Stomach (tissue), 9 donors: ENCODE results near the gene FAM200A. TPM values are rescaled to one million over a fixed set of nuclear protein-coding genes. Genes with fewer than 3 reads are reported as not detected.

Experiments used
- DNase-seq, 2 donors: peaks; one replicate each; pipeline versions ENCODE4 v3.0.0 to v3.0.0-alpha.2; 2013 to 2019
- H3K27ac ChIP-seq, 5 donors: fragments of 200-600 bp in 4 of 5; sonication (generic) in 4 of 5; one replicate each; pipeline ENCODE4 v1.5.1; 2013 to 2019; ENCODE audit warnings: mild to moderate bottlenecking in 1 of 5, moderate library complexity in 1 of 5
- H3K27me3 ChIP-seq, 3 donors: fragments of 200-600 bp; sonication (generic); one replicate each; pipeline ENCODE4 v1.5.1; 2017 to 2019; ENCODE audit warnings: mixed run types in 1 of 3
- H3K36me3 ChIP-seq, 4 donors: fragments of 200-600 bp; sonication (generic); 1 replicate in 3 of 4; 2 replicates in 1 of 4; pipeline ENCODE4 v1.5.1; 2016 to 2019
- H3K4me1 ChIP-seq, 4 donors: fragments of 200-600 bp; sonication (generic); one replicate each; pipeline ENCODE4 v1.5.1; 2016 to 2019
- H3K4me3 ChIP-seq, 4 donors: fragments of 200-600 bp; sonication (generic) in 3 of 4; one replicate each; pipeline ENCODE4 v1.5.1; 2016 to 2019; ENCODE audit warnings: mild to moderate bottlenecking in 1 of 4
- H3K9me3 ChIP-seq, 4 donors: fragments of 200-600 bp; sonication (generic); one replicate each; pipeline ENCODE4 v1.5.1; 2016 to 2019
- EP300 ChIP-seq: sonication (generic); formaldehyde crosslinking; IDR thresholded peaks from one replicate; pipeline ENCODE4 v1.6.1; 2017; ENCODE audit warnings: antibody characterized with exemption
- POLR2A ChIP-seq, 4 donors: fragments of 450-650 bp; IDR thresholded peaks; one replicate each; pipeline ENCODE4 v1.6.1; 2016; ENCODE audit warnings: antibody characterized with exemption in 4 of 4, control low read depth in 2 of 4, mild to moderate bottlenecking in 1 of 4, moderate library complexity in 1 of 4
- POLR2AphosphoS5 ChIP-seq, 3 donors: sonication (generic); formaldehyde crosslinking; IDR thresholded peaks; one replicate each; pipeline ENCODE4 v1.6.1; 2016; ENCODE audit warnings: antibody characterized with exemption in 3 of 3
- WGBS, 5 donors: extraction: QIAGEN DNeasy Blood & Tissue Kit in 3 of 5; methylation state at CpG; one replicate each; pipeline versions ENCODE4 v1.1.5 to v1.1.7; 2013 to 2018; 5-methylcytosine and 5-hydroxymethylcytosine counted together
- intact Hi-C: fragments of 100-400 bp; cut with DNase I; formaldehyde crosslinking; loops from one replicate; pipeline ENCODE4 v1.15.1; 2023; ENCODE audit warnings: low total_unique reads
- polyA plus RNA-seq, 3 donors: library from polyadenylated mRNA; stranded (reverse); fragments of 200-250 nt; gene quantifications; one replicate each; pipeline ENCODE4 v1.2.3, GENCODE V29; 2013
- total RNA-seq, 5 donors: library from RNA; depleted of rRNA; stranded (reverse); fragments of >200 nt; gene quantifications; one replicate each; pipeline versions ENCODE4 v1.1.0 to v1.2.3, GENCODE V29; 2014 to 2016
- TF ChIP-seq, protein P1 (sequence below), 7 experiments: fragments of 450-650 bp in 4 of 7; fragments of 200-600 bp in 3 of 7; sonication (generic) in 3 of 7; IDR thresholded peaks; one replicate each; pipeline ENCODE4 v1.5.1; 2016 to 2019; ENCODE audit warnings: antibody characterized with exemption in 7 of 7, control low read depth in 2 of 7, mild to moderate bottlenecking in 1 of 7
- donor health status: healthy with polysubstance abuse.
- donor health status: Bipolar disorder and iron deficiency.
- donor health status: healthy.

The FAM200A gene
- total and polyA plus RNA-seq, 8 donors, result 0.45 to 35.9 (median 3.4) TPM

DNA sequence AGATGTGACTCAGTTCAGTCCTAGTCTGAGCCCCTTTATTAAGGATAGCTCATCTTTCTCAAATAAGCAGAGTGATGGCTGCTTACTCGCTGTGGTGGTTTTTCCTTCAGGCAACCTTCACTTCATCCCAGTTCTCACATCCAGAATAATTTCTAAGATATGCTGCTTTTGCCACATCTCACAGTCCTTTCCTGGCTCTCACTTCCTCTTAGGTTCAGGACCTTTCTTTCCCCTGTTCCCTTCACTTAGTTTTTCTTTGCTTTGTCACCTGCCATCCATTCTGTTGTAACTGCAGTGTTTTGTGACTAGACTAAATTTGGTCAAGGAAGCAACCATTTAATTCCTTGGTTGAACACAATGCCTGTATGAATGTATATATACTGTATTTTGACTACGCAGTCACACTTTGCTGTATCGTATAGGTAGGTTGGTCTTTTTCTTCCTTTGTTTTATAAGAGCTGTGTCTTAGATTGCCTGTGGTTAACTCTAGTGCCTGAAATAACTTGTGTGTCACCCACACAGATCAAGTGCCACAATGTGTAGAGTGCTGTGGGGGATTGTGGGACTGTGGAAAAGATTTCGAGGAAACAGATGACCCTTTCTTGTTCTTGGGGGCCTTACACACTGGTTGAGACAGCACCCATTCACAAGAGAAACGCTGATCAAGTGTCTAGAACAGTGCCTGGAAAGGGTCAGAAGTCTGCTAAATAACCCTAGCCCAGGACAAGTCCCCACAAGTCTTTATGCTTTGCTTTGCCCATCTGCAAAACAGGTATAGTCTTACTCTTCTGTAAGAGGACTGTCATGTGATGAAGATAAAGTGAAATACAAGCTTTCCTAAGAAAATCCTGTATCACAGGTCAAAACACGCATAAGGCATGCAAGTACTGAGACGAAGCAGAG is 9.2 kb upstream of the FAM200A start:
- Histone ChIP-seq H3K27me3 (no peaks in the 10 kb centered on the region), H3K36me3 (peaks cover 47 to 66% (median 63%) of the 10 kb centered on the region in 4 donors), H3K27ac (peak overlapping the region in 2 of 5 donors; percentile 97 to 99), H3K4me3 (peak overlapping the region in 1 of 4 donors; percentile 86), H3K4me1 (peaks cover 18 to 63% (median 51%) of the 10 kb centered on the region in 4 donors), H3K9me3 (no peaks in the 10 kb centered on the region)
- no peak for DNase-seq
- intact Hi-C loops, result no loop called here
- TF ChIP-seq POLR2A (IDR thresholded peaks at IDR 0.05), result no peak
- no peak for TF ChIP-seq EP300
- TF ChIP-seq POLR2AphosphoS5 (IDR thresholded peaks at IDR 0.05), result no peak
- TF ChIP-seq, protein P1, sequence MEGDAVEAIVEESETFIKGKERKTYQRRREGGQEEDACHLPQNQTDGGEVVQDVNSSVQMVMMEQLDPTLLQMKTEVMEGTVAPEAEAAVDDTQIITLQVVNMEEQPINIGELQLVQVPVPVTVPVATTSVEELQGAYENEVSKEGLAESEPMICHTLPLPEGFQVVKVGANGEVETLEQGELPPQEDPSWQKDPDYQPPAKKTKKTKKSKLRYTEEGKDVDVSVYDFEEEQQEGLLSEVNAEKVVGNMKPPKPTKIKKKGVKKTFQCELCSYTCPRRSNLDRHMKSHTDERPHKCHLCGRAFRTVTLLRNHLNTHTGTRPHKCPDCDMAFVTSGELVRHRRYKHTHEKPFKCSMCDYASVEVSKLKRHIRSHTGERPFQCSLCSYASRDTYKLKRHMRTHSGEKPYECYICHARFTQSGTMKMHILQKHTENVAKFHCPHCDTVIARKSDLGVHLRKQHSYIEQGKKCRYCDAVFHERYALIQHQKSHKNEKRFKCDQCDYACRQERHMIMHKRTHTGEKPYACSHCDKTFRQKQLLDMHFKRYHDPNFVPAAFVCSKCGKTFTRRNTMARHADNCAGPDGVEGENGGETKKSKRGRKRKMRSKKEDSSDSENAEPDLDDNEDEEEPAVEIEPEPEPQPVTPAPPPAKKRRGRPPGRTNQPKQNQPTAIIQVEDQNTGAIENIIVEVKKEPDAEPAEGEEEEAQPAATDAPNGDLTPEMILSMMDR (IDR thresholded peaks at IDR 0.05), result no peak
- WGBS, 5 donors, result 87 to 96% (median 92%) methylated on average over 7 of the region's 7 CpGs

DNA sequence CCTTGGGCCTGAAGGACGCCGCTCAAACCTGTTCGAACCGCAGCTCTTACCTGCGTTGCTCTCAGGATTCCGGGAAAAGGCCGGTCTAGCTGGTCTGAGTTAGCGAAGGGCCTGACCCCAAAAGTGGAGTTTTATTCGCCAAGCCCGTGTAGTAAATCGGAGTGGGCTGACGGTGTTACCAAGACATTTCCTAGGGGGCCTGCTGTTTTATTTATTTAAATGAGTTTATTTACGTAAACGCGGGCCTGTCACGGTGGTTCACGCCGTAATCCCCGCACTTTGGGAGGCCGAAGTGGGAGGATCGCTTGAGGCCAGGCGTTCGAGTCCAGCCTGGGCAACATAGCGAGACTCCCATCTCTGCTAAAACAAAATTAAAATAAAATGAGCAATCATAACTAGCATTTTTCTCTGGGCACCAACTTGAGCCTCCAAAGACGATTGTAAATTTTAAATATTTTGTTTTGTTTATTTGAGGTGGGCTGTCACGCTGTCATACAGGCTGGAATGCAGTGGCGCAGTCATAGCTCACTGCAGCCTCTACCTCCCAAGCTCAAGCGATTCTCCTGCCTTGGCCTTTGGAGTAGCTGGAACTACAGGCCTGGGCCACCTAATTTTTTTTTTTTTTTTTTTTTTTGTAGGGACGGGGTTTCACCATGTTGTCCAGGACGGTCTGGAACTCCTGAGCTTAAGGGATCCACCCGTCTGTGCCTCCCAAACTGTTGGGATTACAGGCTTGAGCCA is 7.4 kb upstream of the FAM200A start:
- Histone ChIP-seq H3K27me3 (no peaks in the 10 kb centered on the region), H3K4me1 (peaks cover 18 to 64% (median 52%) of the 10 kb centered on the region in 4 donors), H3K9me3 (no peaks in the 10 kb centered on the region), H3K27ac (peak overlapping the region; percentile 91 to 99 (median 98)), H3K36me3 (peaks cover 40 to 66% (median 60%) of the 10 kb centered on the region in 4 donors), H3K4me3 (peak overlapping the region; percentile 74 to 93 (median 85))
- DNase-seq, result peak in 1 of 2 donors; percentile 18
- TF ChIP-seq POLR2AphosphoS5 (IDR thresholded peaks at IDR 0.05) (no peak), POLR2A (IDR thresholded peaks at IDR 0.05) (no peak), EP300 (no peak)
- TF ChIP-seq, protein P1 (IDR thresholded peaks at IDR 0.05), result no peak
- WGBS, 5 donors, result 18 to 24% (median 19%) methylated on average over 27 to 31 of the region's 31 CpGs
- intact Hi-C loops, result loop anchor here (10.0 kb wide), 1 partner anchor 55 kb away; the partner anchor contains the start of genes ZKSCAN5 and ZNF394

- Histone ChIP-seq H3K4me1 (peaks cover 18 to 64% (median 49%) of the 10 kb centered on the region in 4 donors), H3K9me3 (no peaks in the 10 kb centered on the region), H3K4me3 (peak within 1 kb of the TSS; percentile 74 to 93 (median 85)), H3K36me3 (peaks cover 32 to 64% (median 55%) of the 10 kb centered on the region in 4 donors), H3K27me3 (no peaks in the 10 kb centered on the region), H3K27ac (peak within 1 kb of the TSS; percentile 91 to 99 (median 98))
- DNase-seq, result peak; percentile 93 to 97
- 0 to 1% (median 1%) methylated on average over 33 to 73 of the region's 73 CpGs for WGBS, 5 donors
- TF ChIP-seq, protein P1 (IDR thresholded peaks at IDR 0.05), result peak in 1 of 7 experiments; percentile 13
- TF ChIP-seq EP300, result no peak
- peak; percentile 58 to 83 (median 73) for TF ChIP-seq POLR2AphosphoS5 (IDR thresholded peaks at IDR 0.05)
- TF ChIP-seq POLR2A (IDR thresholded peaks at IDR 0.05), result peak in 2 of 4 donors; percentile 30 to 65
- intact Hi-C loops, result loop anchor here (10.0 kb wide), 1 partner anchor 54 kb away; the partner anchor contains the start of genes ZKSCAN5 and ZNF394
Observed at GRCh38 chr7:99558306-99559174, 6.6 kb upstream of the FAM200A start, which contains the start of gene ZNF655. Gene ZNF655, plus strand, starts transcription at chr7:99558642. Its CDS starts 1,918 bp downstream, at chr7:99560560.
